DND-41 (cell line): ENCODE results near the gene UBL5.

Source experiments
- ATAC-seq: fragments of 200-7000 bp; cut with Tn5 transposase; 3 replicates; pipeline ENCODE4 v1.9.1; 2021; ENCODE audit warnings: low read depth; ENCODE audit not compliant: insufficient read depth
- DNase-seq: peaks from one replicate; pipeline ENCODE4 v3.0.0-alpha.2; 2020
- H2AFZ ChIP-seq: 2 replicates; pipeline ENCODE4 v1.6.0; 2012; ENCODE audit warnings: low read depth, low read length
- H3K27ac ChIP-seq: 2 replicates; pipeline ENCODE4 v1.5.1; 2012; ENCODE audit warnings: low read length, inconsistent platforms
- H3K27me3 ChIP-seq: fragments of 200-600 bp; sonication (generic); 2 replicates; pipeline ENCODE4 v1.6.0; 2012; ENCODE audit warnings: low read length, mild to moderate bottlenecking, inconsistent platforms; ENCODE audit not compliant: insufficient read depth, poor library complexity
- H3K36me3 ChIP-seq: 2 replicates; pipeline ENCODE4 v1.5.1; 2012; ENCODE audit warnings: low read length, inconsistent platforms; ENCODE audit not compliant: insufficient read depth
- H3K4me1 ChIP-seq: 2 replicates; pipeline ENCODE4 v1.5.1; 2012; ENCODE audit warnings: mild to moderate bottlenecking, low read length; ENCODE audit not compliant: insufficient read depth
- H3K4me2 ChIP-seq: 2 replicates; pipeline ENCODE4 v1.6.0; 2012; ENCODE audit warnings: mild to moderate bottlenecking, moderate library complexity, low read length, inconsistent platforms; ENCODE audit not compliant: insufficient read depth
- H3K4me3 ChIP-seq, 2 experiments: fragments of 200-600 bp in 1 of 2; shearing (Covaris generic) in 1 of 2; 2 replicates each; pipeline ENCODE4 v1.5.1; 2012 to 2016; ENCODE audit warnings: inconsistent platforms in 2 of 2, low read length in 2 of 2, mild to moderate bottlenecking in 2 of 2, low read depth in 1 of 2, moderate library complexity in 1 of 2
- H3K79me2 ChIP-seq: 2 replicates; pipeline ENCODE4 v1.6.0; 2012; ENCODE audit warnings: low read length, inconsistent platforms; ENCODE audit not compliant: insufficient read depth
- H3K9ac ChIP-seq: 2 replicates; pipeline ENCODE4 v1.6.0; 2012; ENCODE audit warnings: low read depth, mild to moderate bottlenecking, inconsistent platforms, low read length, moderate library complexity
- H3K9me3 ChIP-seq: 2 replicates; pipeline ENCODE4 v1.5.1; 2012; ENCODE audit warnings: low read length, moderate library complexity, mild to moderate bottlenecking, inconsistent platforms; ENCODE audit not compliant: insufficient read depth, severe bottlenecking
- H4K20me1 ChIP-seq: 2 replicates; pipeline ENCODE4 v1.6.0; 2012; ENCODE audit warnings: low read length; ENCODE audit not compliant: insufficient read depth
- EZH2 ChIP-seq: IDR thresholded peaks from 3 replicates; pipeline ENCODE4 v1.6.1; 2012; ENCODE audit warnings: borderline replicate concordance, low read depth, mild to moderate bottlenecking, moderate library complexity, low read length, inconsistent platforms; ENCODE audit not compliant: severe bottlenecking
- TF ChIP-seq, protein P1 (sequence below): IDR thresholded peaks from 2 replicates; pipeline ENCODE4 v1.5.1; 2012; ENCODE audit warnings: borderline replicate concordance, low read length, moderate library complexity, mild to moderate bottlenecking; ENCODE audit not compliant: poor library complexity, severe bottlenecking; ENCODE audit errors: extremely low read depth

Gene UBL5

DNA sequence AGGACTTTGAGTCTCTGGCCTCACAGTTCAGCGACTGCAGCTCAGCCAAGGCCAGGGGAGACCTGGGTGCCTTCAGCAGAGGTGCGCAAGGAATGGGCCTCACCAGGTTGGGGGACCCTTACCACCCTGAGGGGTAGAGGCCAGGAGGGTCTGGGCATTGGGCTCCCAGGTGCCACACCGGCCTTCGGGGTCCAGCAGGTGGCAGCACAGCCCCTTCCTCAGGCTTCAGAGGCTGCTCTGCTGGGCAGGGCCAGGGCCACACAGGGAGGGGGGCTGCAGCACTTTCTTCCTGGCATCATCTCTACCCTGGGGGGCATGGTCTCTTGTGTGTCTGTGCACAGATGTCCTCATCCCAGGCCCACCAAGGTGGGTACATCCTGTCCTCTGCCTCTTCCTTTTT is 20.3 kb downstream of the UBL5 start:
- H3K36me3 ChIP-seq, result peaks cover 81% of the 10 kb centered on the region

DNA sequence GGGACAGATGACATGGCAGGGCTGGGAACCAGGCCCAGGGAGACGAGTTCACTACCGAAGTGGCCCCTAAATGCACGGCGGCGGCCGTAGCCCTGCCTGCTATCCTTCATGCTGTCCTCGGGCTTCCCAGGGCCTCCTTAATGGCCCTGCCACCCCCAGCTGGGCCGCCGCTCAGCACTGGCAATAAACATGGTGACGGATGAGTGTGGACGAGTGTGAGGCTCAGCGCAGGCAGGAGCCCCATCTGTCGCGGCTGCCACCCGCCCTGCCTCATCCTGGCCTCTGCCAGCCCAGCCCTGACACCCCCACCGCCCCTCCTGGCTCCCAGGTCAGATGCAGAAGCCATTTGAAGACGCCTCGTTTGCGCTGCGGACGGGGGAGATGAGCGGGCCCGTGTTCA is 21.0 kb downstream of the UBL5 start:
- no peak overlapping the region for H2AFZ ChIP-seq
- H3K9ac ChIP-seq, result no peak overlapping the region
- ATAC-seq (no peak), DNase-seq (no peak)
- H3K79me2 ChIP-seq, result peaks cover 28% of the 10 kb centered on the region
- no peaks in the 10 kb centered on the region for H3K9me3 ChIP-seq
- H4K20me1 ChIP-seq, result peaks cover 60% of the 10 kb centered on the region
- TF ChIP-seq, protein P1, sequence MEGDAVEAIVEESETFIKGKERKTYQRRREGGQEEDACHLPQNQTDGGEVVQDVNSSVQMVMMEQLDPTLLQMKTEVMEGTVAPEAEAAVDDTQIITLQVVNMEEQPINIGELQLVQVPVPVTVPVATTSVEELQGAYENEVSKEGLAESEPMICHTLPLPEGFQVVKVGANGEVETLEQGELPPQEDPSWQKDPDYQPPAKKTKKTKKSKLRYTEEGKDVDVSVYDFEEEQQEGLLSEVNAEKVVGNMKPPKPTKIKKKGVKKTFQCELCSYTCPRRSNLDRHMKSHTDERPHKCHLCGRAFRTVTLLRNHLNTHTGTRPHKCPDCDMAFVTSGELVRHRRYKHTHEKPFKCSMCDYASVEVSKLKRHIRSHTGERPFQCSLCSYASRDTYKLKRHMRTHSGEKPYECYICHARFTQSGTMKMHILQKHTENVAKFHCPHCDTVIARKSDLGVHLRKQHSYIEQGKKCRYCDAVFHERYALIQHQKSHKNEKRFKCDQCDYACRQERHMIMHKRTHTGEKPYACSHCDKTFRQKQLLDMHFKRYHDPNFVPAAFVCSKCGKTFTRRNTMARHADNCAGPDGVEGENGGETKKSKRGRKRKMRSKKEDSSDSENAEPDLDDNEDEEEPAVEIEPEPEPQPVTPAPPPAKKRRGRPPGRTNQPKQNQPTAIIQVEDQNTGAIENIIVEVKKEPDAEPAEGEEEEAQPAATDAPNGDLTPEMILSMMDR, result no peak
- TF ChIP-seq EZH2, result no peak
- H3K4me1 ChIP-seq, result no peaks in the 10 kb centered on the region
- H3K27me3 ChIP-seq, result no peaks in the 10 kb centered on the region
- no peak overlapping the region for H3K27ac ChIP-seq
- H3K4me3 ChIP-seq, result no peak overlapping the region
- peaks cover 74% of the 10 kb centered on the region for H3K36me3 ChIP-seq
- H3K4me2 ChIP-seq, result no peak overlapping the region

More for the DNA sequence above, 20.3 kb downstream of the UBL5 start:
- no peak overlapping the region for H3K27ac ChIP-seq
- H3K79me2 ChIP-seq, result peaks cover 33% of the 10 kb centered on the region
- H2AFZ ChIP-seq, result no peak overlapping the region
- no peak overlapping the region for H3K9ac ChIP-seq
- peaks cover 65% of the 10 kb centered on the region for H4K20me1 ChIP-seq
- TF ChIP-seq, protein P1, result peak; percentile 67
- TF ChIP-seq EZH2, result no peak
- no peaks in the 10 kb centered on the region for H3K9me3 ChIP-seq
- no peak overlapping the region for H3K4me2 ChIP-seq
- H3K4me3 ChIP-seq, result no peak overlapping the region
- DNase-seq, result peak; percentile 33
- H3K4me1 ChIP-seq, result no peaks in the 10 kb centered on the region
- H3K27me3 ChIP-seq, result no peaks in the 10 kb centered on the region
- peak; percentile 62; the same call in 2 of the 3 replicates for ATAC-seq

DNA sequence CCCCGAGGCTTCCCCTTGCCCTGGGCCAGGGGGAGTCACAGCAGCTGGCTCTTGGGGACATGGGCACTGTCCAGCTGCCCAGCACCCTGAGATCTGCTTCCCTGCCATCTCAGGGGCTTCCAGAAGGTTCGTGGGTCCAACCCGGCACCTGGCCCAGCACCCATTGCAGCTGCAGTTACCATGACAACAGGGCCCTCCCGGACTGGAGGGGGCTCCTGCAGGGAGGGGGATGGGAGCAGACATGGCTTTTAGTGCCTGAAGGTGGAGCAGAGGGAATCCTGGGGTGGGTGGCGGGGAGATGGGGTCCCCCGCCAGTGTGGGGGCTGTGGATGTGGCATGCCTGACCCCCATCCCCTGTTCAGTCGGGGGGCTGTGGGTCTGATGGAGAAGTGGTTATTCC is 22.1 kb downstream of the UBL5 start:
- ATAC-seq, result no peak
- no peak for DNase-seq
- peaks cover 64% of the 10 kb centered on the region for H3K36me3 ChIP-seq

More for the DNA sequence above, 22.1 kb downstream of the UBL5 start:
- Histone ChIP-seq H3K4me2 (no peak overlapping the region), H3K4me3 (no peak overlapping the region), H3K4me1 (no peaks in the 10 kb centered on the region), H3K27me3 (no peaks in the 10 kb centered on the region), H4K20me1 (peaks cover 50% of the 10 kb centered on the region), H3K9ac (no peak overlapping the region), H2AFZ (no peak overlapping the region), H3K27ac (no peak overlapping the region), H3K79me2 (peaks cover 18% of the 10 kb centered on the region), H3K9me3 (no peaks in the 10 kb centered on the region)
- TF ChIP-seq EZH2, result no peak
- TF ChIP-seq, protein P1, result no peak
